Body of pancreas (tissue), 4 donors: ENCODE data around the gene NEO1. TPM values are rescaled to one million over a fixed set of nuclear protein-coding genes. Genes with fewer than 3 reads are reported as not detected.
"Not testable (repeated sequence)": the region's sequence is repeated elsewhere in the genome, so short reads cannot be mapped to it uniquely, and the experiment has no call there.

Source experiments
- ATAC-seq: fragments of 150-250 bp; one replicate; pipeline ENCODE4 v1.9.1; 2016
- DNase-seq, 4 donors: peaks; one replicate each; pipeline ENCODE4 v3.0.0-alpha.2; 2019
- H3K27ac ChIP-seq, 4 donors: fragments of 200-600 bp; sonication (generic); 1 replicate in 3 of 4; 2 replicates in 1 of 4; pipeline versions ENCODE4 v1.5.1 to v1.6.1; 2016 to 2019; ENCODE audit warnings: mild to moderate bottlenecking in 1 of 4, mixed read lengths in 1 of 4, moderate library complexity in 1 of 4
- H3K27me3 ChIP-seq, 2 donors: fragments of 200-600 bp; sonication (generic); one replicate each; pipeline ENCODE4 v1.6.0; 2016; ENCODE audit warnings: mild to moderate bottlenecking in 1 of 2
- H3K36me3 ChIP-seq, 2 donors: fragments of 200-600 bp; sonication (generic); replicated peaks in 1 of 2; 2 replicates each; pipeline ENCODE4 v1.5.1; 2016; ENCODE audit warnings: low read depth in 2 of 2; ENCODE audit not compliant: insufficient read depth in 1 of 2
- H3K4me1 ChIP-seq: fragments of 200-600 bp; sonication (generic); one replicate; pipeline ENCODE4 v1.6.0; 2016
- H3K4me3 ChIP-seq, 2 donors: fragments of 200-600 bp; sonication (generic); 1 replicate in 1 of 2; 2 replicates in 1 of 2; pipeline ENCODE4 v1.5.1; 2016 to 2019
- H3K9me3 ChIP-seq, 3 donors: fragments of 200-600 bp; sonication (generic); 1 replicate in 2 of 3; 2 replicates in 1 of 3; pipeline ENCODE4 v1.5.1; 2016
- CTCF ChIP-seq, 7 experiments: fragments of 450-650 bp in 4 of 7; fragments of 200-600 bp in 3 of 7; sonication (generic) in 3 of 7; IDR thresholded peaks; one replicate each; pipeline ENCODE4 v1.5.1; 2016 to 2019; ENCODE audit warnings: antibody characterized with exemption in 7 of 7
- POLR2A ChIP-seq, 3 donors: fragments of 450-650 bp; IDR thresholded peaks; one replicate each; pipeline ENCODE4 v1.6.1; 2016; ENCODE audit warnings: antibody characterized with exemption in 3 of 3, mild to moderate bottlenecking in 2 of 3
- WGBS, 2 donors: methylation state at CpG; one replicate each; pipeline ENCODE4 v1.1.5; 2017; 5-methylcytosine and 5-hydroxymethylcytosine counted together
- intact Hi-C: fragments of 100-400 bp; cut with DNase I; formaldehyde crosslinking; loops from one replicate; pipeline ENCODE4 v1.15.1; 2023
- total RNA-seq, 2 donors: library from RNA; depleted of rRNA; stranded (reverse); fragments of >200 nt; gene quantifications; one replicate each; pipeline ENCODE4 v1.1.0, GENCODE V29; 2016

Gene NEO1
- total RNA-seq, 2 donors from 2014 or later = 18.2 to 29.7 TPM

- H3K9me3 ChIP-seq = no peaks in the 10 kb centered on the region
- no peaks in the 10 kb centered on the region for H3K4me1 ChIP-seq
- no peak for ATAC-seq
- no peaks in the 10 kb centered on the region for H3K27me3 ChIP-seq
- no peak for TF ChIP-seq POLR2A (IDR thresholded peaks at IDR 0.05)
- no peak for TF ChIP-seq CTCF (IDR thresholded peaks at IDR 0.05)
- H3K27ac ChIP-seq = no peak overlapping the region
- no peak overlapping the region for H3K4me3 ChIP-seq
- WGBS, 2 donors = 37 to 65% methylated on average over 2 of the region's 2 CpGs
- H3K36me3 ChIP-seq = no peaks in the 10 kb centered on the region
- intact Hi-C loops = no loop called here
- no peak for DNase-seq
Observed at GRCh38 chr15:73196113-73196512, 143.8 kb downstream of the NEO1 start.

DNA sequence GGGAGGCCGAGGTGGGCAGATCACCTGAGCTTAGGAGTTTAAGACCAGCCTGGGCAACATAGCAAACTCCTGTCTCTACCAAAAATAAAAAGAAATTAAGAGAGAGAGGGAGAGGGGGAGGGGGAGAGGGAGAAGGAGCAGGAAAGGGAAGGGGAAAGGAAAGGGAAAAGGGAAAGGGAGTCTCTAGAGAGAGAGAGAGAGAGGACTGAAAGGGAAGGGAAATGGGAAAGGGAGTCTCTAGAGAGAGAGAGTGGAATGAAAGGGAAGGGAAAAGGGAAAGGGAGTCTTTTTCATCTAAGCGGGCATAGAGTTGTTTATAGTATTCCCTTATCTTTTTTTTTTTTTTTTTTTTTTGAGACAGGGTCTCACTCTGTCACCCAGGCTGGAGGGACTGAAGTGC lies 148.1 kb downstream of the NEO1 start:
- Histone ChIP-seq H3K36me3 (peaks cover 0 to 2% of the 10 kb centered on the region in 2 donors), H3K4me3 (no peak overlapping the region), H3K27ac (no peak overlapping the region), H3K4me1 (no peaks in the 10 kb centered on the region), H3K27me3 (no peaks in the 10 kb centered on the region), H3K9me3 (no peaks in the 10 kb centered on the region)
- intact Hi-C loops = no loop called here
- TF ChIP-seq CTCF (IDR thresholded peaks at IDR 0.05) (no peak), POLR2A (IDR thresholded peaks at IDR 0.05) (no peak)
- DNase-seq (no peak), ATAC-seq (no peak)
- WGBS, 2 donors = 94 to 98% methylated on average over 2 of the region's 2 CpGs

DNA sequence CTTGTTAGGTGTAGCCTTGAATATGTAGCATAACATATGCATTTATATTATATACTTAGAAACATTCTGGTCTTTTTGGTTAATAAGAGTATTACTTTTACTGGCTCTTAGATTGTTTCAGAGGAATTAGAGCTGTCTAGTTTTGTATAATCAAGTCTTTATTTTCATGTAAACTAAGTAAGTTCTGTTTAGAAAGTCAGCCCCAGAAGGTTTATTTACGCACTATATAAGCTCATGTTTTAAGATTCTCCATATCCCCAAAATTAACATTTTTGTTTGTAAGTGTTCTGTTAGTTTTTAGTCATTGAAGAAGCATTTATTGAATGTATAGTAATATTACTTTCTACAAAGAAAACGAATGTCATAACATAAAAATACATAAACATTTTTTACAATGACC lies 158.4 kb downstream of the NEO1 start:
- 95 to 96% methylated on average over 2 of the region's 2 CpGs for WGBS, 2 donors
- ATAC-seq (no peak), DNase-seq (no peak)
- intact Hi-C loops = no loop called here
- Histone ChIP-seq H3K27ac (no peak overlapping the region), H3K4me1 (peaks cover 6% of the 10 kb centered on the region), H3K27me3 (no peaks in the 10 kb centered on the region), H3K36me3 (no peaks in the 10 kb centered on the region), H3K9me3 (peaks cover 0 to 8% (median 0%) of the 10 kb centered on the region in 3 donors), H3K4me3 (no peak overlapping the region)
- TF ChIP-seq CTCF (IDR thresholded peaks at IDR 0.05) (no peak), POLR2A (IDR thresholded peaks at IDR 0.05) (no peak)

- ATAC-seq = no peak
- H3K27ac ChIP-seq = no peak overlapping the region
- H3K9me3 ChIP-seq = peaks cover 0 to 8% (median 0%) of the 10 kb centered on the region in 3 donors
- H3K4me3 ChIP-seq = no peak overlapping the region
- H3K27me3 ChIP-seq = no peaks in the 10 kb centered on the region
- WGBS, 2 donors = 20 to 27% methylated on average over 1 of the region's 1 CpG
- TF ChIP-seq POLR2A (IDR thresholded peaks at IDR 0.05) (no peak), CTCF (IDR thresholded peaks at IDR 0.05) (no peak)
- DNase-seq = no peak
- H3K4me1 ChIP-seq = peaks cover 6% of the 10 kb centered on the region
- no peaks in the 10 kb centered on the region for H3K36me3 ChIP-seq
- intact Hi-C loops = no loop called here
Observed at GRCh38 chr15:73212424-73212823, 160.2 kb downstream of the NEO1 start.

GRCh38 chr15:73221450-73221849 lies 169.2 kb downstream of the NEO1 start:
- ATAC-seq, H3K27me3 ChIP-seq, H3K9me3 ChIP-seq, intact Hi-C loops, DNase-seq, H3K36me3 ChIP-seq, H3K27ac ChIP-seq, H3K4me1 ChIP-seq, H3K4me3 ChIP-seq: not testable (repeated sequence)
- 93 to 97% methylated on average over 10 to 11 of the region's 11 CpGs for WGBS, 2 donors
